Left lobe of liver (tissue), 2 donors: ENCODE results near the gene CLPTM1L. TPM values are rescaled to one million over a fixed set of nuclear protein-coding genes. Genes with fewer than 3 reads are reported as not detected.
"Not testable (repeated sequence)": the region's sequence is repeated elsewhere in the genome, so short reads cannot be mapped to it uniquely, and the experiment has no call there.

Experiments
- ATAC-seq: fragments of 200-7000 bp; cut with Tn5 transposase; one replicate; pipeline ENCODE4 v1.9.1; 2020; ENCODE audit warnings: mild to moderate bottlenecking, moderate library complexity
- DNase-seq: peaks from one replicate; pipeline ENCODE4 v3.0.0-alpha.2; 2020; ENCODE audit warnings: low spot score
- total RNA-seq: library from RNA; stranded (reverse); gene quantifications from one replicate; pipeline ENCODE4 v1.2.1, GENCODE V29; 2021
- donor health status: DM: no; HTN: no; CAD: no; lungs with moderate emphysema.
- donor health status: DM: no; HTN: yes; CAD: no.

CLPTM1L gene
- total RNA-seq, 1 donor from 2014 or later = 147 TPM

GRCh38 chr5:1294206-1294834 lies 50.6 kb downstream of the CLPTM1L start:
- no peak for ATAC-seq
- peak; percentile 36 for DNase-seq

GRCh38 chr5:1293416-1294205 lies 51.3 kb downstream of the CLPTM1L start:
- peak; percentile 34 for DNase-seq

GRCh38 chr5:1292846-1293415 lies 52.0 kb downstream of the CLPTM1L start:
- ATAC-seq (no peak), DNase-seq (no peak)

More at GRCh38 chr5:1293416-1294205, 51.3 kb downstream of the CLPTM1L start:
- ATAC-seq = no peak

- ATAC-seq = no peak
Observed at GRCh38 chr5:1292139-1292538, 52.8 kb downstream of the CLPTM1L start.

DNA sequence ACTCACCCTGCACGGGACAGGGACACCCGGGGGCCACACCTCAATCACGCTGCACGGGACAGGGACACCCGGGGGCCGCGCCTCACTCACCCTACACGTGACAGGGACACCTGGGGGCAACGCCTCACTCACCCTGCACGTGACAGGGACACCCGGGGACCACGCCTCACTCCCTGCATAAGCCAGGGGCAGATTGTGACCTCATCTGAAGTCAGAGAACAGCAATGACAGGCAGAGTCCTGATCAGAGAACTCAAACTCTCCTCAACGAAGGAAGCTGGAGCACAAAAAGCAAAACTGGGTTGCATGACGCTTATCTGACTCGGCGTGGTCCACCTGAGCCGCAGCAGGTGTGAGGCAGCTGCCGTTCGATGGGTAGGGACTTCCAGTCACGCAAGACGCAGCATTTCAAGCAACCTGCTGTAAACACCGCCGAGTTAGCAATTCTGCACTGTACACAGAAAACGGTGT lies 53.3 kb downstream of the CLPTM1L start:
- DNase-seq = peak; percentile 27
- no peak for ATAC-seq

More at GRCh38 chr5:1292139-1292538, 52.8 kb downstream of the CLPTM1L start:
- DNase-seq = peak; percentile 30

GRCh38 chr5:1290956-1291355 lies 53.9 kb downstream of the CLPTM1L start:
- DNase-seq = peak; percentile 4
- ATAC-seq = not testable (repeated sequence)

GRCh38 chr5:1289559-1289958 lies 55.3 kb downstream of the CLPTM1L start:
- peak; percentile 27 for DNase-seq
- ATAC-seq = not testable (repeated sequence)

DNA sequence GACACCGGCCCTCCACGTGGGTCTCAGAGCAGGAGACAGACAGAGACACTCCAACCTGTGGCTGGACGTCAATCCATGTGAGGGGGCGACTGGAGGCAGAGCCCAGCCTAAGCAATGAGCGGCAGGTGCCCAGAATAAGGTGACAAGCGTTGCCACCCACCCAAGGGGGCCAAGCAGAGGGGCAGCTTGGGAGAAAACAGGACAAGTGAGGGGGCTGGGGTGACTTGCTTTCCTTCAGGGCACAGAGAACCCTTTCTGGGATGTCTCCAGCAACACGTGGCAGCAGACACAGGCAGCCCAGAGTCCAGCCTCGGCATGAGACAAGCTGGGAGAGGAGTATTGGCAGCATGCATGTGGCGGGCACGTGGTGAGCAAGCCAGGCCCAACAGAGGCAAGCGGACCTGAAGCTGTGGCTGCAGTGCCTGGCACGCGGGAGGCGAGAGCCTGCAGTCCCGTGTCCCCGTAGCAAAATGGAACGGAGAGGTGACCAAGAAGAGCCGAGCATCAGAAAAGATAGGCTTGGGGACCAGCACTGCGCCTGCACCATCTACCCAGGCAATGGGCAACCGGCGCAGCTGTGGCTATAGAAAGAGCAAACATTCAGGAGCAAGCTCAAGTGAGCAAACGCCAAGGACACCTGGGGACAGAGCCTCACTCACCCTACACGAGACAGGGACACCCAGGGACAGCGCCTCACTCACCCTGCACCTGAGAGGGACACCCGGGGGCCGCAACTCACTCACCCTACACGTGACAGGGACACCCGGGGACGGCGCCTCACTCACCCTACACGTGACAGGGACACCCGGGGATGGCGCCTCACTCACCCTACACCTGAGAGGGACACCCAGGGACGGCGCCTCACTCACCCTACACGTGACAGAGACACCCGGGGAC lies 56.2 kb downstream of the CLPTM1L start:
- ATAC-seq = no peak
- peak; percentile 33 for DNase-seq

GRCh38 chr5:1285883-1286291 lies 59.0 kb downstream of the CLPTM1L start:
- DNase-seq (peak; percentile 28), ATAC-seq (no peak)

- no peak for ATAC-seq
- DNase-seq = peak; percentile 15
Observed at GRCh38 chr5:1285141-1285540, 59.8 kb downstream of the CLPTM1L start.

DNA sequence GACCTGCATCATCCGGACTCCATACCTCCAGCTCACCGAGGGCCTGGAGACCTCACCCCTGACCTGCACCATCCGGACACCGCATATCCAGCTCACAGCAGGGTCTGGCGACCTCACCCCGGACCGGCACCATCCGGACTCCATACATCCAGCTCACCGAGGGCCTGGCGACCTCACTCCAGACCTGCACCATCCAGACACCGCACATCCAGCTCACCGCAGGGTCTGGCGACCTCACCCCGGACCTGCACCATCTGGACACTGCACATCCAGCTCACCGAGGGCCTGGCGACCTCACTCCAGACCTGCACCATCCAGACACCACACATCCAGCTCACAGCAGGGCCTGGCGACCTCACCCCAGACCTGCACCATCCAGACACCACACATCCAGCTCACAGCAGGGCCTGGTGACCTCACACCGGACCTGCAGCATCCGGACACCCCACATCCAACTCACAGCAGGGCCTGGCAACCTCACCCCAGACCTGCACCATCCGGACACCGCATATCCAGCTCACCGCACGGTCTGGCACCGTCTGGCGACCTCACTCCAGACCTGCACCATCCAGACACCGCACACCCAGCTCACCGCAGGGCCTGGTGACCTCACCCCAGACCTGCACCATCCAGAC lies 60.4 kb downstream of the CLPTM1L start:
- DNase-seq = peak; percentile 24
- ATAC-seq = not testable (repeated sequence)

- DNase-seq, ATAC-seq: not testable (repeated sequence)
Observed at GRCh38 chr5:1283729-1284041, 61.2 kb downstream of the CLPTM1L start.

DNA sequence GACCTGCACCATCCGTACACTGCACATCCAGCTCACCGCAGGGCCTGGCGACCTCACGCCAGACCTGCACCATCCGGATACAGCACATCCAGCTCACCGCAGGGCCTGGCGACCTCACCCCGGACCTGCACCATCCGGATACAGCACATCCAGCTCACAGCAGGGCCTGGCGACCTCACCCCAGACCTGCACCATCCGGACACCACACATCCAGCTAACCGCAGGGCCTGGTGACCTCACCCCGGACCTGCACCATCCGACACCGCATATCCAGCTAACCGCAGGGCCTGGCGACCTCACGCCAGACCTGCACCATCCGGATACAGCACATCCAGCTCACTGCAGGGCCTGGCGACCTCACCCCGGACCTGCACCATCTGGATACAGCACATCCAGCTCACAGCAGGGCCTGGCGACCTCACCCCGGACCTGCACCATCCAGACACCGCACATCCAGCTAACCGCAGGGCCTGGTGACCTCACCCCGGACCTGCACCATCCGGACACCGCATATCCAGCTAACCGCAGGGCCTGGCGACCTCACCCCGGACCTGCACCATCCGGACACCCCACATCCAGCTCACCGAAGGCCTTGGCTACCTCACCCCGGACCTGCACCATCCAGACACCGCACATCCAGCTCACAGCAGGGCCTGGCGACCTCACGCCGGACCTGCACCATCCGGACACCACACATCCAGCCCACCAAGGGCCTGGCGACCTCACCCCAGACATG lies 61.7 kb downstream of the CLPTM1L start:
- not testable (repeated sequence) for ATAC-seq
- DNase-seq = peak; percentile 23

- no peak for DNase-seq
- ATAC-seq = no peak
Observed at GRCh38 chr5:1282131-1282992, 62.5 kb downstream of the CLPTM1L start.

GRCh38 chr5:1281038-1281882 lies 63.6 kb downstream of the CLPTM1L start:
- no peak for ATAC-seq
- DNase-seq = no peak

GRCh38 chr5:1280177-1281037 lies 64.5 kb downstream of the CLPTM1L start:
- ATAC-seq = no peak
- DNase-seq = no peak
